Measurements from ENCODE around the gene UROC1.

UROC1 gene

DNA sequence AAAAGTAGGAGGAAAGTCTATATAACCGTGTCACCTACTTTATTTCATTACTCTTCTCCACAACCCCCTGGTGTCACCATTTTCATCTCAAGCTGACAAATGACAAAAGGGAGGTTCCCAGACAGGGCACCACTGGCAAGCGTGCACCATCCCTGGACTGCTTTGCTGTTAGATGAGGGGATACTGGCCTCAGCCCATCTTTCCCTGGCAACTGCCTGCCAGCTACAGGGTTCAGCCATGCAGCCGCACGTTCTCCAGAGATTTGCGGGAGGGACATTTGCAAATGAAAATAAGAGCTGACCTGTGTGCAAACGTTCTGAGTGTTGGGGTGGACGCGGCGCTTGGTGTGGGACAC, 660 bp downstream of the UROC1 start:
- no peak for TF ChIP-seq TAF1 (IDR thresholded peaks at IDR 0.05; ENCODE audit: borderline replicate concordance, insufficient read depth, low read length)
- TF ChIP-seq, protein P1, sequence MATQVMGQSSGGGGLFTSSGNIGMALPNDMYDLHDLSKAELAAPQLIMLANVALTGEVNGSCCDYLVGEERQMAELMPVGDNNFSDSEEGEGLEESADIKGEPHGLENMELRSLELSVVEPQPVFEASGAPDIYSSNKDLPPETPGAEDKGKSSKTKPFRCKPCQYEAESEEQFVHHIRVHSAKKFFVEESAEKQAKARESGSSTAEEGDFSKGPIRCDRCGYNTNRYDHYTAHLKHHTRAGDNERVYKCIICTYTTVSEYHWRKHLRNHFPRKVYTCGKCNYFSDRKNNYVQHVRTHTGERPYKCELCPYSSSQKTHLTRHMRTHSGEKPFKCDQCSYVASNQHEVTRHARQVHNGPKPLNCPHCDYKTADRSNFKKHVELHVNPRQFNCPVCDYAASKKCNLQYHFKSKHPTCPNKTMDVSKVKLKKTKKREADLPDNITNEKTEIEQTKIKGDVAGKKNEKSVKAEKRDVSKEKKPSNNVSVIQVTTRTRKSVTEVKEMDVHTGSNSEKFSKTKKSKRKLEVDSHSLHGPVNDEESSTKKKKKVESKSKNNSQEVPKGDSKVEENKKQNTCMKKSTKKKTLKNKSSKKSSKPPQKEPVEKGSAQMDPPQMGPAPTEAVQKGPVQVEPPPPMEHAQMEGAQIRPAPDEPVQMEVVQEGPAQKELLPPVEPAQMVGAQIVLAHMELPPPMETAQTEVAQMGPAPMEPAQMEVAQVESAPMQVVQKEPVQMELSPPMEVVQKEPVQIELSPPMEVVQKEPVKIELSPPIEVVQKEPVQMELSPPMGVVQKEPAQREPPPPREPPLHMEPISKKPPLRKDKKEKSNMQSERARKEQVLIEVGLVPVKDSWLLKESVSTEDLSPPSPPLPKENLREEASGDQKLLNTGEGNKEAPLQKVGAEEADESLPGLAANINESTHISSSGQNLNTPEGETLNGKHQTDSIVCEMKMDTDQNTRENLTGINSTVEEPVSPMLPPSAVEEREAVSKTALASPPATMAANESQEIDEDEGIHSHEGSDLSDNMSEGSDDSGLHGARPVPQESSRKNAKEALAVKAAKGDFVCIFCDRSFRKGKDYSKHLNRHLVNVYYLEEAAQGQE (IDR thresholded peaks at IDR 0.05; ENCODE audit: insufficient read depth in 1 of 2, low read depth in 2 of 2, low read length in 2 of 2), result no peak
- no peak for TF ChIP-seq POLR2AphosphoS5 (IDR thresholded peaks at IDR 0.05; ENCODE audit: low read depth, low read length)
- no peak for TF ChIP-seq FOXP2 (optimal IDR thresholded peaks at IDR 0.05; ENCODE audit: borderline replicate concordance, extremely low read depth, extremely low read length, insufficient read depth)
- TF ChIP-seq SIN3A (IDR thresholded peaks at IDR 0.05; ENCODE audit: borderline replicate concordance, insufficient read depth, low read length), result no peak

DNA sequence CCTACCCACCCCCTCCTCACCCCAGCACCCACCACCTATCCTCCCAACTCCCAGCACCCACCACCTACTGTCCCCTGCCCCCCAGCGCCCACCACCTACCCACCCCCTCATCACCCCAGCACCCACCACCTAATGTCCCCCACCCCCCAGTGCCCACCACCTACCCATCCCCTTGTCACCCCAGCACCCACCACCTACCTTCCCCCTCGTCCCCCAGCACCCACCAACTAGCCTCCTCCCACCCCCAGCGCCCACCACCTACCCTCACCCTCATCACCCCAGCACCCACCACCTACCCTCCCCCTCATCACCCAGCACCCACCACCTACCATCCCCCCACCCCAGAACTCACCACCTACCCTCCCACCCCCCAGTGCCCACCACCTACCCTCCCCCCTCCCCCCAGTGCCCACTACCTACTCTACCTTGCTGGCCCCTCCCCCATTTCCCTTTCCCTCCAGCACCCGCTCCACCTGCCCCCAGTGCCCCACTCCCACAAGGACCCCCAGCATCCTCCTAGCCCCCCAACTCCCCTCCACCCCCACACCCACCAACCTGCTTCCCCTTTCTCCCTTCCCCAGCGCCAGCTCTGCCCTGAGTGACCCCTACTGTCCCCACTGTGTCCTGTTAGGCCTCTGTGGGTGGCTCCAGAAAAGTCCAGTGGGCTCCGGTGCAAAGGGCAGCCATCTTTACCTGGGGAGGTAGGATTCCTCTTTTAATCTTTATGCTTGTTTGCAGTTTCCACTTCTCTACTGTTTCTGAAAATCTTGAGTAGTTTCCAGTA, 1.2 kb downstream of the UROC1 start:
- TF ChIP-seq FOXP2 (optimal IDR thresholded peaks at IDR 0.05; ENCODE audit: borderline replicate concordance, extremely low read depth, extremely low read length, insufficient read depth) (no peak), TAF1 (IDR thresholded peaks at IDR 0.05; ENCODE audit: borderline replicate concordance, insufficient read depth, low read length) (no peak), POLR2AphosphoS5 (IDR thresholded peaks at IDR 0.05; ENCODE audit: low read depth, low read length) (no peak), SIN3A (IDR thresholded peaks at IDR 0.05; ENCODE audit: borderline replicate concordance, insufficient read depth, low read length) (no peak)
- TF ChIP-seq, protein P1 (IDR thresholded peaks at IDR 0.05; ENCODE audit: insufficient read depth in 1 of 2, low read depth in 2 of 2, low read length in 2 of 2), result no peak

DNA sequence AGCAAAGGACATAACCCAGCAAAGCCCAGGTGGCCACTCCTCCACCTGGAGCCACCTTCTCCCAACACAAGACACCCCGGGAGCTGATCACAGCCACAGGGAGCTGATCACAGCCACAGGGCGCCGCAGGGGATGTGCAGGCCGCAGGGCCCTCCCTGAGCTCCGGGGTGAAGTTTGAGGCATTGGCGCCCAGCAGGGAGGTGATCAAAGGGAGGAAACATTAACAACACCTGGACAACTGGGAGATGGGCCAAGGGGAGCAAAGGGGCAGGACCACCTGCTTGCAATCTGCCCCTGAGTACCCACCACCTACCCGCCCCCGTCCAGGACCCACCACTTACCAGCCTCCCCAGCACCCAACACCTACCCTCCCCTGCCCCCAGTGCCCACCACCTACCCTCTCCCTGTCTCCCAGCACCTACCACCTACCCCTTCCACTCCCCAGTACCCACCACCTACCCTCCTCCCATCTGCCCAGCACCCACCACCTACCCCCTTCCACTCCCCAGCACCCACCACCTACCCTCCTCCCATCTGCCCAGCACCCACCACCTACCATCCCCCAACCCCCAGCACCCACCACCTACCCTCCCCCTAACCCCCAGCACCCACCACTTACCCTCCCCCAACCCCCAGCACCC, 2.4 kb downstream of the UROC1 start:
- TF ChIP-seq POLR2AphosphoS5 (IDR thresholded peaks at IDR 0.05; ENCODE audit: low read depth, low read length) (no peak), SIN3A (IDR thresholded peaks at IDR 0.05; ENCODE audit: borderline replicate concordance, insufficient read depth, low read length) (no peak), TAF1 (IDR thresholded peaks at IDR 0.05; ENCODE audit: borderline replicate concordance, insufficient read depth, low read length) (no peak), FOXP2 (optimal IDR thresholded peaks at IDR 0.05; ENCODE audit: borderline replicate concordance, extremely low read depth, extremely low read length, insufficient read depth) (no peak)
- TF ChIP-seq, protein P1 (IDR thresholded peaks at IDR 0.05; ENCODE audit: insufficient read depth in 1 of 2, low read depth in 2 of 2, low read length in 2 of 2), result no peak

DNA sequence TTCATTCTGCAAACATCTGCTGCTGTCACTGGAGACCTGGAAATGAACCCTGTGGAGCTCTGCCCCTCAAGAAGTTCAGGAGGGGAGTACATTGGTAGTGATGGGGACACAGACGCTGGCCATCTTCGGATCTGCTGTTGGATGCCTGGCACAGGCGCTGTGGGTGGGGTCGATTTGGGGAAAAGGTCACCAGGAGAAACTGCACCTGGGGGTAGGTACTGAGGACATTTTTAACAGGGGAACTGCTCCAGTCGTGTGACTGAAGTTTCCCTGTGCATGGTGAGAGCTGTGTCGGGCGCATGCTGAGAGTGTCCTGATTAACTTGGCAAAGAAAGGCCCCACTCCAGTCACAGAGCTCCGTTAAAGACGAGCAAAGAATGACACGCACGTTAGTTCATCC, 3.4 kb downstream of the UROC1 start:
- TF ChIP-seq FOXP2 (optimal IDR thresholded peaks at IDR 0.05; ENCODE audit: borderline replicate concordance, extremely low read depth, extremely low read length, insufficient read depth) (no peak), POLR2AphosphoS5 (IDR thresholded peaks at IDR 0.05; ENCODE audit: low read depth, low read length) (no peak), SIN3A (IDR thresholded peaks at IDR 0.05; ENCODE audit: borderline replicate concordance, insufficient read depth, low read length) (no peak), TAF1 (IDR thresholded peaks at IDR 0.05; ENCODE audit: borderline replicate concordance, insufficient read depth, low read length) (no peak)
- TF ChIP-seq, protein P1 (IDR thresholded peaks at IDR 0.05; ENCODE audit: insufficient read depth in 1 of 2, low read depth in 2 of 2, low read length in 2 of 2), result no peak

All from PFSK-1 (cell line).